Measurements from ENCODE around the gene MOB3B.
"Not testable (repeated sequence)": the region's sequence is repeated elsewhere in the genome, so short reads cannot be mapped to it uniquely, and the experiment has no call there.

GRCh38 chr9:27466516-27466915, 63.1 kb downstream of the MOB3B start:
- TF ChIP-seq CTCF (IDR thresholded peaks at IDR 0.05; ENCODE audit: low read length); EZH2 (IDR thresholded peaks at IDR 0.05; ENCODE audit: borderline replicate concordance, low read length): not testable (repeated sequence)
